Fibroblast of villous mesenchyme (primary cell): Measurements from ENCODE around the gene MOB3C. TPM values are rescaled to one million over a fixed set of nuclear protein-coding genes. Genes with fewer than 3 reads are reported as not detected.
"Not testable (repeated sequence)": the region's sequence is repeated elsewhere in the genome, so short reads cannot be mapped to it uniquely, and the experiment has no call there.

ENCODE experiments used
- DNase-seq: peaks from one replicate; pipeline ENCODE4 v3.0.0-alpha.2; 2010; ENCODE audit warnings: low read depth
- H3K4me3 ChIP-seq: 2 replicates; pipeline ENCODE4 v1.5.1; 2011; ENCODE audit warnings: low read depth, mild to moderate bottlenecking, low read length
- CTCF ChIP-seq: IDR thresholded peaks from 2 replicates; pipeline ENCODE4 v1.5.1; 2012; ENCODE audit warnings: low read depth, mild to moderate bottlenecking, low read length; ENCODE audit not compliant: insufficient read depth
- total RNA-seq: library from RNA; depleted of rRNA; stranded (reverse); fragments of >200 nt; gene quantifications from 2 replicates; pipeline ENCODE4 v1.2.3, GENCODE V29; 2012

Gene MOB3C
- total RNA-seq: 5.2 and 8.6 TPM in 2 replicates

DNA sequence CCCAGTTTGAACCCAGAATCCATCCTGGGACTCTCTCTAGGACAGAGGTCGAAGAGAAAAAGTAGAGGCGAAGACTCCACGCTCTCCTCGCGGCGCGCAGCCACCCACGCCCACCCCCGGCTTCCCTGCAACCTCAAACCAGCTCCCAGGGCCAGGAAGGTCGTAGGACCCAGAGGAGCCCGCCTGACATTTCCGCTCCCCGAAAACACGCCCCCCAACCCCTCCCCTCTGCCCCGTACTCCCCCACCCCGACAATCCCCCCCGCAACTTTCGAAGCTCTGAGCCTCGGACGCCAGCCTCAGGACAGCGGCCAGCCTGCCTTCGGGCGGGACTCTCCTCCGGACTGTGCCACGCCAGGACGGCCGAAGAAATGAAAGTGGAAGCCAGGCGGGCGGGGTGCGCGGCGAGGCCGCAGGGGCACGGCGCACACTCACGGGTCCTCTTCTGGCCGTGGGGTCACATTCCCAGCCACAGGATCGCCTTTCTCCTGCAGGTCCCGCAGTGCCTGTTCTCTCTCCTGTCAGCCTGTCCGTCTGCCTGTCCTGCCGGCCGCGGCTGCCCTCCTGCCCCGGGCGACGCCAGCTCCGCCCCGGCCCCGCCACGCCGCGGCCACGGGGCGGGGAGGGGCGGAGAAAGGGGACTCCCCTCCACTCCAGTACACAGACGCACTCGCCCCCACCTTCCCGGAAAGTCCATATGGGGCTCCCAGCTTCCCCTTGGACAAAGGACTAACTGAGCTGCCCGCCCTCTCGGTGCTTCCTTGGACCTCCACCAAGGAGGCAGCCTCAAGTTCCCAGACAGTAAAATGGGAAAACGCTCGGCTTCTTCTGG, at the start of gene MOB3C:
Gene MOB3C (minus strand): TSS at position 535 of the 831 bp plus-strand sequence. CDS start 3,490 bp downstream, outside the sequence.
- TF ChIP-seq CTCF: no peak
- peak; percentile 84 for DNase-seq

GRCh38 chr1:46665983-46666382, 49.4 kb upstream of the MOB3C start:
- peak; percentile 8 for TF ChIP-seq CTCF
- DNase-seq: no peak
- no peak overlapping the region for H3K4me3 ChIP-seq

More for the DNA sequence above, at the start of gene MOB3C:
- peak within 1 kb of the TSS; percentile 75 for H3K4me3 ChIP-seq

GRCh38 chr1:46662919-46663318, 46.3 kb upstream of the MOB3C start:
- H3K4me3 ChIP-seq, DNase-seq: not testable (repeated sequence)

GRCh38 chr1:46660116-46660515, 43.5 kb upstream of the MOB3C start:
- DNase-seq: not testable (repeated sequence)

GRCh38 chr1:46659307-46659870, 42.8 kb upstream of the MOB3C start:
- no peak for DNase-seq
- H3K4me3 ChIP-seq: no peak overlapping the region
- TF ChIP-seq CTCF: no peak

More at GRCh38 chr1:46660116-46660515, 43.5 kb upstream of the MOB3C start:
- not testable (repeated sequence) for H3K4me3 ChIP-seq

GRCh38 chr1:46657775-46658174, 41.2 kb upstream of the MOB3C start:
- H3K4me3 ChIP-seq: no peak overlapping the region
- no peak for DNase-seq
- no peak for TF ChIP-seq CTCF

GRCh38 chr1:46656643-46657042, 40.0 kb upstream of the MOB3C start:
- no peak overlapping the region for H3K4me3 ChIP-seq
- no peak for DNase-seq
- no peak for TF ChIP-seq CTCF
